HepG2 (cell line): ENCODE measurements around the gene COL4A3. TPM values are rescaled to one million over a fixed set of nuclear protein-coding genes. Genes with fewer than 3 reads are reported as not detected.

Experiments used
- ATAC-seq: fragments of 200-7000 bp; cut with Tn5 transposase; 3 replicates; pipeline ENCODE4 v1.9.1; 2020; ENCODE audit warnings: mild to moderate bottlenecking, moderate library complexity
- BruUV-seq: library from RNA; stranded (reverse); fragments of 400-500 nt; replicated peaks from 2 replicates; lab custom pipeline; 2021; lab: Mats Ljungman, UMichigan
- CTCF ChIA-PET: fragments of 300-600 bp; formaldehyde crosslinking; extraction: SDS; loops from one replicate; lab custom pipeline; 2021; ENCODE audit warnings: low total read pairs, inconsistent platforms, low intra/inter-chr PET ratio; lab: Yijun Ruan, JAX
- POLR2A ChIA-PET: fragments of 350-600 bp; sonication (Branson Sonifier 250); formaldehyde crosslinking; loops from one replicate; lab custom pipeline; 2020; ENCODE audit warnings: antibody characterized with exemption, inconsistent platforms; lab: Yijun Ruan, JAX
- DNase-seq: peaks from one replicate; pipeline ENCODE4 v3.0.0-alpha.2; 2015; ENCODE audit warnings: low spot score
- FAIRE-seq: peaks from 3 replicates; lab custom pipeline; 2011; peaks lifted over from hg19 to GRCh38; lab: Jason Lieb, UNC
- H2AFZ ChIP-seq: one replicate; pipeline ENCODE4 v1.6.1; 2011; ENCODE audit warnings: low read length, inconsistent platforms
- H3K27ac ChIP-seq: fragments of 300-600 bp; 3 replicates; pipeline ENCODE4 v1.8.0; 2011; ENCODE audit warnings: mixed run types, mild to moderate bottlenecking, mixed read lengths, low read length, inconsistent platforms; ENCODE audit not compliant: insufficient read depth; ENCODE audit errors: extremely low read length
- H3K27me3 ChIP-seq, 2 experiments: fragments of 200-600 bp in 1 of 2; 2 replicates in 1 of 2; 3 replicates in 1 of 2; pipeline versions ENCODE4 v1.6.0 to v1.8.0; 2011; ENCODE audit warnings: low read length in 2 of 2, mild to moderate bottlenecking in 2 of 2, moderate library complexity in 2 of 2, inconsistent platforms in 1 of 2; ENCODE audit not compliant: insufficient read depth in 2 of 2, control insufficient read depth in 1 of 2
- H3K36me3 ChIP-seq, 2 experiments: fragments of 200-600 bp in 1 of 2; replicated peaks in 1 of 2; 2 replicates in 1 of 2; 3 replicates in 1 of 2; pipeline versions ENCODE4 v1.5.1 to v1.8.0; 2011; ENCODE audit warnings: low read length in 2 of 2, inconsistent platforms in 1 of 2; ENCODE audit not compliant: insufficient read depth in 2 of 2, control insufficient read depth in 1 of 2
- H3K4me1 ChIP-seq: 2 replicates; pipeline ENCODE4 v1.5.1; 2012; ENCODE audit warnings: low read length, inconsistent platforms; ENCODE audit not compliant: insufficient read depth
- H3K4me2 ChIP-seq: 2 replicates; pipeline ENCODE4 v1.6.0; 2011; ENCODE audit warnings: low read depth, low read length, inconsistent platforms
- H3K4me3 ChIP-seq, 3 experiments: fragments of 200-600 bp in 1 of 3; sonication (generic), shearing (Covaris generic) in 1 of 3; replicated peaks in 1 of 3; 2 replicates each; pipeline ENCODE4 v1.5.1; 2011 to 2016; ENCODE audit warnings: low read length in 3 of 3, inconsistent platforms in 2 of 3, low read depth in 2 of 3, mild to moderate bottlenecking in 2 of 3, control low read depth in 1 of 3, mixed read lengths in 1 of 3; ENCODE audit not compliant: insufficient read depth in 1 of 3
- H3K79me2 ChIP-seq: one replicate; pipeline ENCODE4 v1.6.1; 2011; ENCODE audit warnings: low read length, inconsistent platforms; ENCODE audit not compliant: insufficient read depth
- H3K9ac ChIP-seq: 2 replicates; pipeline ENCODE4 v1.6.0; 2011; ENCODE audit warnings: mild to moderate bottlenecking, low read depth, low read length, inconsistent platforms; ENCODE audit not compliant: insufficient read depth
- H3K9me3 ChIP-seq: 2 replicates; pipeline ENCODE4 v1.5.1; 2012; ENCODE audit warnings: mild to moderate bottlenecking, low read length
- H4K20me1 ChIP-seq: 2 replicates; pipeline ENCODE4 v1.6.0; 2011; ENCODE audit warnings: inconsistent platforms, mild to moderate bottlenecking, low read length, moderate library complexity; ENCODE audit not compliant: insufficient read depth
- KLF11 ChIP-seq: IDR thresholded peaks from 2 replicates; pipeline ENCODE4 v1.6.1; 2016; ENCODE audit warnings: missing compliant biosample characterization
- MLLT10 ChIP-seq: sonication (generic); formaldehyde crosslinking; IDR thresholded peaks from 2 replicates; pipeline ENCODE4 v1.4.0; 2020; ENCODE audit warnings: missing genetic modification reagents
- MYNN ChIP-seq: sonication (generic); formaldehyde crosslinking; IDR thresholded peaks from 2 replicates; pipeline ENCODE4 v1.4.0; 2020; ENCODE audit warnings: mild to moderate bottlenecking, low read depth, missing genetic modification reagents
- NCOA2 ChIP-seq: sonication (generic); formaldehyde crosslinking; IDR thresholded peaks from 2 replicates; pipeline ENCODE4 v1.8.0; 2022; ENCODE audit warnings: inconsistent platforms
- RELA ChIP-seq: sonication (generic); formaldehyde crosslinking; IDR thresholded peaks from 2 replicates; pipeline ENCODE4 v1.4.0; 2020; ENCODE audit warnings: missing genetic modification reagents
- SMAD3 ChIP-seq: sonication (generic); formaldehyde crosslinking; IDR thresholded peaks from 2 replicates; pipeline ENCODE4 v1.4.0; 2020; ENCODE audit warnings: missing genetic modification reagents
- TP53 ChIP-seq: sonication (generic); formaldehyde crosslinking; conservative IDR thresholded peaks from 2 replicates; pipeline ENCODE4 v1.4.0; 2020; ENCODE audit warnings: missing genetic modification reagents
- ZIK1 ChIP-seq: sonication (generic); formaldehyde crosslinking; IDR thresholded peaks from 2 replicates; pipeline ENCODE4 v1.5.0; 2020; ENCODE audit warnings: mild to moderate bottlenecking, low read depth, missing genetic modification reagents, borderline replicate concordance
- ZNF558 ChIP-seq: sonication (generic); formaldehyde crosslinking; IDR thresholded peaks from 2 replicates; pipeline ENCODE4 v1.9.0; 2022; ENCODE audit warnings: mild to moderate bottlenecking, missing genetic modification reagents, borderline replicate concordance
- ZSCAN21 ChIP-seq: sonication (generic); formaldehyde crosslinking; IDR thresholded peaks from 2 replicates; pipeline ENCODE4 v1.8.0; 2022; ENCODE audit warnings: mild to moderate bottlenecking, missing genetic modification reagents, moderate library complexity, borderline replicate concordance
- WGBS: methylation state at CpG from one replicate; pipeline ENCODE4 v1.1.6; 2017; ENCODE audit warnings: low lambda C conversion rate; 5-methylcytosine and 5-hydroxymethylcytosine counted together
- in situ Hi-C: cut with HindIII; loops from 2 replicates; pipeline ENCODE4 v1.10.0; 2017; ENCODE audit warnings: low pct_unique_long_range_greater_than_20kb; ENCODE audit not compliant: extremely low pct_ligation_motif_present
- intact Hi-C: fragments of 100-400 bp; cut with micrococcal nuclease; formaldehyde crosslinking; loops from one replicate; pipeline ENCODE4 v1.10.0; 2022; ENCODE audit not compliant: unreplicated experiment
- polyA plus RNA-seq, 8 experiments: library from polyadenylated mRNA; depleted of rRNA in 3 of 8; stranded (reverse) in 7 of 8; unstranded in 1 of 8; fragments of >200 nt; fragmentation: Illumina TruSeq in 4 of 8; extraction: Trizol in 4 of 8; gene quantifications; 2 replicates each; pipeline versions ENCODE4 v1.2.1 to v1.2.3, GENCODE V29; 2011 to 2016; ENCODE audit warnings: low read depth in 4 of 8, missing spikeins in 1 of 8, mixed read lengths in 1 of 8; ENCODE audit not compliant: insufficient read depth in 1 of 8
- total RNA-seq, 5 experiments: library from RNA; depleted of rRNA; stranded (reverse); fragments of >200 nt; fragmentation: Illumina TruSeq; extraction: Trizol; gene quantifications; 2 replicates each; pipeline ENCODE4 v1.2.3, GENCODE V29; 2016; ENCODE audit warnings: low read depth in 1 of 5
- TF ChIP-seq, protein P1 (sequence below): sonication (generic); formaldehyde crosslinking; IDR thresholded peaks from 2 replicates; pipeline ENCODE4 v1.5.0; 2020; ENCODE audit warnings: mild to moderate bottlenecking, missing genetic modification reagents
- TF ChIP-seq, protein P2 (sequence below): sonication (generic); formaldehyde crosslinking; conservative IDR thresholded peaks from 2 replicates; pipeline ENCODE4 v1.8.0; 2022; ENCODE audit warnings: missing genetic modification reagents
- TF ChIP-seq, protein P3 (sequence below): sonication (generic); formaldehyde crosslinking; IDR thresholded peaks from 2 replicates; pipeline ENCODE4 v1.4.0; 2020; ENCODE audit warnings: low read depth, mild to moderate bottlenecking, missing genetic modification reagents
- TF ChIP-seq, protein P4 (sequence below): sonication (generic); formaldehyde crosslinking; IDR thresholded peaks from 2 replicates; pipeline ENCODE4 v1.4.0; 2020; ENCODE audit warnings: missing genetic modification reagents, borderline replicate concordance

The COL4A3 gene
- total and polyA plus RNA-seq, 2 of the 13 experiments (the other 11 are each of a cell fraction or from before 2014, with no cell fraction given): 0.02 TPM; not detected in 1

DNA sequence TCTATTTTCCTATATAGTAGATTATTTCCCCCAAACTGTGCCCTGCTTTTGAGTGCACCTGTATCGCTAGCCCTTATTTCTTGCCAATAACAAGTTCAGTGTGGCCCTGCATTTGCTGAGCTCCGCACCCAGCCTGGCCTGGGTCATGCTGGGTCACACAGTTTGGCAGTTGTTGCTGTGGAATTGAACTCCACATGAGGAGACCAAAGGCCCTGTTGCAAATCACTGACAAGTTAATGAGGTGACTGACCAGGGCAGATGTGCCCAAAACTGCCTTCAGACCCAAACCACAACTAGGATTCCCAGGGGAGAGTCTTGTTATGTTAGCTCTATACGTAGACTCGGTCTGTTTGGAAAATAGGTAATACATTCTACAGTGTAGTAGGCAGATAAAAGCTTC lies 31.4 kb upstream of the COL4A3 start:
- POLR2A ChIA-PET: no interaction called here
- H3K4me2 ChIP-seq: no peak overlapping the region
- WGBS: 23% methylated on average over 4 of the region's 4 CpGs
- BruUV-seq: no TSS peak
- H3K9ac ChIP-seq: no peak overlapping the region
- ATAC-seq (no peak), FAIRE-seq (no peak), DNase-seq (no peak)
- H2AFZ ChIP-seq: no peak overlapping the region
- no peaks in the 10 kb centered on the region for H3K79me2 ChIP-seq
- H4K20me1 ChIP-seq: no peaks in the 10 kb centered on the region
- no peaks in the 10 kb centered on the region for H3K9me3 ChIP-seq
- in situ Hi-C loops (loop anchor here (10.0 kb wide), 2 partner anchors 92 to 632 kb away; no protein-coding TSS in a partner anchor), intact Hi-C loops (loop anchor here (5.0 kb wide), 1 partner anchor 194 kb away; the partner anchor contains the start of gene MFF)
- H3K27ac ChIP-seq: no peak overlapping the region
- H3K4me3 ChIP-seq: no peak overlapping the region
- CTCF ChIA-PET: no interaction called here
- peaks cover 2 to 54% of the 10 kb centered on the region in 2 experiments; a peak in 3 of 5 replicates for H3K27me3 ChIP-seq
- H3K4me1 ChIP-seq: no peaks in the 10 kb centered on the region
- no peaks in the 10 kb centered on the region for H3K36me3 ChIP-seq
- no peak for TF ChIP-seq NCOA2 (CRISPR knock-in tag)
- TF ChIP-seq, protein P1, sequence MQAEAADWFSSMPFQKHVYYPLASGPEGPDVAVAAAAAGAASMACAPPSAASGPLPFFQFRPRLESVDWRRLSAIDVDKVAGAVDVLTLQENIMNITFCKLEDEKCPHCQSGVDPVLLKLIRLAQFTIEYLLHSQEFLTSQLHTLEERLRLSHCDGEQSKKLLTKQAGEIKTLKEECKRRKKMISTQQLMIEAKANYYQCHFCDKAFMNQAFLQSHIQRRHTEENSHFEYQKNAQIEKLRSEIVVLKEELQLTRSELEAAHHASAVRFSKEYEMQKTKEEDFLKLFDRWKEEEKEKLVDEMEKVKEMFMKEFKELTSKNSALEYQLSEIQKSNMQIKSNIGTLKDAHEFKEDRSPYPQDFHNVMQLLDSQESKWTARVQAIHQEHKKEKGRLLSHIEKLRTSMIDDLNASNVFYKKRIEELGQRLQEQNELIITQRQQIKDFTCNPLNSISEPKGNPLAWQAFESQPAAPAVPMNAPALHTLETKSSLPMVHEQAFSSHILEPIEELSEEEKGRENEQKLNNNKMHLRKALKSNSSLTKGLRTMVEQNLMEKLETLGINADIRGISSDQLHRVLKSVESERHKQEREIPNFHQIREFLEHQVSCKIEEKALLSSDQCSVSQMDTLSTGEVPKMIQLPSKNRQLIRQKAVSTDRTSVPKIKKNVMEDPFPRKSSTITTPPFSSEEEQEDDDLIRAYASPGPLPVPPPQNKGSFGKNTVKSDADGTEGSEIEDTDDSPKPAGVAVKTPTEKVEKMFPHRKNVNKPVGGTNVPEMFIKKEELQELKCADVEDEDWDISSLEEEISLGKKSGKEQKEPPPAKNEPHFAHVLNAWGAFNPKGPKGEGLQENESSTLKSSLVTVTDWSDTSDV: no peak
- TF ChIP-seq, protein P2, sequence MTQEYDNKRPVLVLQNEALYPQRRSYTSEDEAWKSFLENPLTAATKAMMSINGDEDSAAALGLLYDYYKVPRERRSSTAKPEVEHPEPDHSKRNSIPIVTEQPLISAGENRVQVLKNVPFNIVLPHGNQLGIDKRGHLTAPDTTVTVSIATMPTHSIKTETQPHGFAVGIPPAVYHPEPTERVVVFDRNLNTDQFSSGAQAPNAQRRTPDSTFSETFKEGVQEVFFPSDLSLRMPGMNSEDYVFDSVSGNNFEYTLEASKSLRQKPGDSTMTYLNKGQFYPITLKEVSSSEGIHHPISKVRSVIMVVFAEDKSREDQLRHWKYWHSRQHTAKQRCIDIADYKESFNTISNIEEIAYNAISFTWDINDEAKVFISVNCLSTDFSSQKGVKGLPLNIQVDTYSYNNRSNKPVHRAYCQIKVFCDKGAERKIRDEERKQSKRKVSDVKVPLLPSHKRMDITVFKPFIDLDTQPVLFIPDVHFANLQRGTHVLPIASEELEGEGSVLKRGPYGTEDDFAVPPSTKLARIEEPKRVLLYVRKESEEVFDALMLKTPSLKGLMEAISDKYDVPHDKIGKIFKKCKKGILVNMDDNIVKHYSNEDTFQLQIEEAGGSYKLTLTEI (CRISPR knock-in tag): no peak
- TF ChIP-seq MYNN (CRISPR knock-in tag): no peak
- TF ChIP-seq ZNF558: no peak
- TF ChIP-seq, protein P3, sequence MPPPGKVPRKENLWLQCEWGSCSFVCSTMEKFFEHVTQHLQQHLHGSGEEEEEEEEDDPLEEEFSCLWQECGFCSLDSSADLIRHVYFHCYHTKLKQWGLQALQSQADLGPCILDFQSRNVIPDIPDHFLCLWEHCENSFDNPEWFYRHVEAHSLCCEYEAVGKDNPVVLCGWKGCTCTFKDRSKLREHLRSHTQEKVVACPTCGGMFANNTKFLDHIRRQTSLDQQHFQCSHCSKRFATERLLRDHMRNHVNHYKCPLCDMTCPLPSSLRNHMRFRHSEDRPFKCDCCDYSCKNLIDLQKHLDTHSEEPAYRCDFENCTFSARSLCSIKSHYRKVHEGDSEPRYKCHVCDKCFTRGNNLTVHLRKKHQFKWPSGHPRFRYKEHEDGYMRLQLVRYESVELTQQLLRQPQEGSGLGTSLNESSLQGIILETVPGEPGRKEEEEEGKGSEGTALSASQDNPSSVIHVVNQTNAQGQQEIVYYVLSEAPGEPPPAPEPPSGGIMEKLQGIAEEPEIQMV (CRISPR knock-in tag): no peak
- TF ChIP-seq KLF11: no peak
- TF ChIP-seq TP53 (CRISPR knock-in tag): no peak
- TF ChIP-seq SMAD3 (CRISPR knock-in tag): no peak
- no peak for TF ChIP-seq ZIK1 (CRISPR knock-in tag)
- TF ChIP-seq ZSCAN21: no peak
- TF ChIP-seq RELA (CRISPR knock-in tag): no peak
- TF ChIP-seq, protein P4, sequence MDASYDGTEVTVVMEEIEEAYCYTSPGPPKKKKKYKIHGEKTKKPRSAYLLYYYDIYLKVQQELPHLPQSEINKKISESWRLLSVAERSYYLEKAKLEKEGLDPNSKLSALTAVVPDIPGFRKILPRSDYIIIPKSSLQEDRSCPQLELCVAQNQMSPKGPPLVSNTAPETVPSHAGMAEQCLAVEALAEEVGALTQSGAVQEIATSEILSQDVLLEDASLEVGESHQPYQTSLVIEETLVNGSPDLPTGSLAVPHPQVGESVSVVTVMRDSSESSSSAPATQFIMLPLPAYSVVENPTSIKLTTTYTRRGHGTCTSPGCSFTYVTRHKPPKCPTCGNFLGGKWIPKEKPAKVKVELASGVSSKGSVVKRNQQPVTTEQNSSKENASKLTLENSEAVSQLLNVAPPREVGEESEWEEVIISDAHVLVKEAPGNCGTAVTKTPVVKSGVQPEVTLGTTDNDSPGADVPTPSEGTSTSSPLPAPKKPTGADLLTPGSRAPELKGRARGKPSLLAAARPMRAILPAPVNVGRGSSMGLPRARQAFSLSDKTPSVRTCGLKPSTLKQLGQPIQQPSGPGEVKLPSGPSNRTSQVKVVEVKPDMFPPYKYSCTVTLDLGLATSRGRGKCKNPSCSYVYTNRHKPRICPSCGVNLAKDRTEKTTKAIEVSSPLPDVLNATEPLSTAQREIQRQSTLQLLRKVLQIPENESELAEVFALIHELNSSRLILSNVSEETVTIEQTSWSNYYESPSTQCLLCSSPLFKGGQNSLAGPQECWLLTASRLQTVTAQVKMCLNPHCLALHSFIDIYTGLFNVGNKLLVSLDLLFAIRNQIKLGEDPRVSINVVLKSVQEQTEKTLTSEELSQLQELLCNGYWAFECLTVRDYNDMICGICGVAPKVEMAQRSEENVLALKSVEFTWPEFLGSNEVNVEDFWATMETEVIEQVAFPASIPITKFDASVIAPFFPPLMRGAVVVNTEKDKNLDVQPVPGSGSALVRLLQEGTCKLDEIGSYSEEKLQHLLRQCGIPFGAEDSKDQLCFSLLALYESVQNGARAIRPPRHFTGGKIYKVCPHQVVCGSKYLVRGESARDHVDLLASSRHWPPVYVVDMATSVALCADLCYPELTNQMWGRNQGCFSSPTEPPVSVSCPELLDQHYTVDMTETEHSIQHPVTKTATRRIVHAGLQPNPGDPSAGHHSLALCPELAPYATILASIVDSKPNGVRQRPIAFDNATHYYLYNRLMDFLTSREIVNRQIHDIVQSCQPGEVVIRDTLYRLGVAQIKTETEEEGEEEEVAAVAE (CRISPR knock-in tag): no peak
- no peak for TF ChIP-seq MLLT10 (CRISPR knock-in tag)
